HG02759 (cell line): ENCODE measurements around the gene MIA2.

Experiments
- ATAC-seq: cut with Tn5 transposase; IDR thresholded peaks from one replicate; pipeline ENCODE4 v1.9.1; 2021; ENCODE audit warnings: mild to moderate bottlenecking, moderate library complexity; ENCODE audit not compliant: unreplicated experiment

Gene MIA2

GRCh38 chr14:39376667-39377403, 143.1 kb downstream of the MIA2 start:
- ATAC-seq: no peak

GRCh38 chr14:39381366-39381765, 147.7 kb downstream of the MIA2 start:
- no peak for ATAC-seq

GRCh38 chr14:39382463-39382862, 148.7 kb downstream of the MIA2 start:
- ATAC-seq: no peak

DNA sequence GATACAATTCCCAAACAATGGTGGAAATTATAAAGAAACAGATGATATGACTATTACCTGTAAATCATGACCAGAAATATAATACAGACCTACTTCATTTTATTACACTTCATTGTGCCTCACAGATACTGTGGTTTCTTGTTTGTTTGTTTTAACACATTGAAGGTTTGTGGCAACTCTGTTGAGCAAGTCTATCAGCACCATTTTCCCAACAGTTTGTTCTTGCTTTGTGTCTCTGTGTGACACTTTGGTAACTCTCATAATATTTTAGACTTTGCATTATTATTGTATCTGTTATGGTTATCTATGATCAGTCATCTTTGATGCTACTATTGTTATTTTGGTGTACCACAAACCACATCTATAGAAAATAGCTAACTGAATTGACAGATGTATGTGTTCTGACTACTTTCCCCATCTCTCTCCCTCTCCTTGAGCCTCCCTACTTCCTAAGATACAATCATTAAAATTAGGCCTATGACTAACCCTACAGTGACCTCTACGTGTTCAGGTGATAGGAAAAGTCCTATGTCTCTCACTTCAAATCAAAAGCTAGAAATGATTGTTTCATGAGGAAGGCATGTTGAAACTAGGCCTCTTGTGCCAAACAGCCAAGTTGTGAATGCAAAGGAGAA, 149.4 kb downstream of the MIA2 start:
- peak; percentile 59 for ATAC-seq

DNA sequence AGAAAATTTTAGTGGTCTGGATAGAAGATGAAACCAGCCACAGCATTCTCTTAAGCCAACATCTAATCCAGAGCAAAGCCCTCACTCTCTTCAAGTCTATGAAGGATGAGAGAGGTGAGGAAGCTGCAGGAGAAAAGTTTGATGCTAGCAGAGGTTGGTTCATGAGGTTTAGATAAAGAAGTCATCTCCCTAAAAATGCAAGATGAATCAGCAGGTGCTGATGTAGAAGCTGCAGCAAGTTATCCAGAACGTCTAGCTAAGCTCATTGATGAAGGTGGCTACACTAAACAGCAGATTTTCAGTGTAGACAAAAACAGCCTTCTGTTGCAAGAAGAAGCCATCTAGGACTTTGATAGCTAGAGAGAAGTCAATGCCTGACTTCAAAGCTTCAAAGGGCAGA, 150.0 kb downstream of the MIA2 start:
- no peak for ATAC-seq

- ATAC-seq: no peak
These were observed 150.5 kb downstream of the MIA2 start for GRCh38 chr14:39384177-39384576.

- ATAC-seq: no peak
These were observed 159.6 kb downstream of the MIA2 start for GRCh38 chr14:39393289-39393688.

DNA sequence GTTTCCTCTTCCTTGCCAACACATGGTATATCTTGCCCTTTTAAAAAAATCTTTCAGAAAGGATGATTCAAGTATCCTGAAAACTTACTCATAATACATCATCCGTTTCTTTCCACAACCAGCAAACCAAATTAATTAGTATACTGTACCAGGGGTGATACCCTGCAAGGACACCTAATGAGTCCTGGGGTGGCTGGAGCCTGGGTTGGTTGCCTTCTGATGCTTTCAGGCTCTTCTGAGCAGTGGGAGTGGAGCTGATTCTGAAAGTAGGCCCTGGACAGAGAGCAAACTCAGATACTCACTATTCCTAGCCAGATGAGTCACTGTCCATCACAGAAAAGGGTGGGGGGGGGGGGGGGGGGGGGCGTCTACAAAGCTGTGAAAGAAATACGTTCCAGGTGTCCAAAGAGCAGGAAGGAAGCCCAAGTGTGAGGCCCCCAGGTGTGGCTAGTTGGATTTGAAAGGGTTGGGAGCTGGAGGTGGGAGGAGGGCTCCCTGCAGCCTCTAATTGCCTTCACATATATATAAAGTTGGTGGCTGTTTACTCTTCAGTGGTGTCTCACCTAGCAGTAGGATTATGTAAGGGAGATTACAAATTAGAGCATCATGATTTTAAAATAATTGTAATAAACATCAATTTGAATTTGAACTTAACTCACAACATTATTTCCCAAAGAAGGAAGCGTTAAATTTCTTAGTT, 162.0 kb downstream of the MIA2 start:
- ATAC-seq: no peak

- no peak for ATAC-seq
These were observed 162.7 kb downstream of the MIA2 start for GRCh38 chr14:39396448-39396847.

DNA sequence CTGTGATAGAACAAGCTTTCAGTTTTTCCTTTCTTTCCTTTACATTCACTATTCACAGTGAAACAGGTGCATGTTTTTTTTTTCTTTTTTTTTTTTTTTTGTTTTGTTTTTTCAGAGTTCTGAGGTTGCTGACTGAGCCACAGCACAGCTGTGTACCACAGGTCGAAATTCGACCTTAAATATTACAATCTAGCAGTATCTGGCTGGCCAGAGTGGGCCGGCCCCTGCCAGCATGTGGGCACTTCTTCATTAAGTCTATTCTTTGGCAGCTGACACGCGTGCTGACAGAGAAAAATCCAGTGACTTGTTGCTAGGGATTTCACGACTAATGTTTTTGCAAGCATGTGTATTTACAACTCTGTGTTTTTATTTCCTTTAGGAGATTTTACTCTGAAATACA, 164.7 kb downstream of the MIA2 start:
- no peak for ATAC-seq

DNA sequence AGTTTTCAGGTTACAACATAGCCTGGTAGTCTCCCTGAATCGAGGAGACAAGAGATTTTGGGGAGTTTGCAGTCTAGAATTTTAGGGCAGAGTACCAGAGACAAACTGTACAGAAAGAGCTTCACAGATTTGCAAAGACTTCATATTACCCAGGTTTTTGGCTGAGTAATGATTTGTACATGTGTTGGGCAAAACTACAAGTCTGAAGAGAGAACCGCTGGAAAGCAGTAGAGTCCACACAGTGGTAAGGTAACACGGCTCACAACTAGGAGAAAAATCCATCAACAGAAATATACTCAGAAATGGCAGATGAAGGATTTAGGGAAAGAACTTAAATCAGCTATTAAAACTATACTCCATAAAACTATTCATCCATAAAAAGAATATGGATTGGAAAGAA, 172.8 kb downstream of the MIA2 start:
- ATAC-seq: no peak

- no peak for ATAC-seq
These were observed 182.4 kb downstream of the MIA2 start for GRCh38 chr14:39416072-39416471.

DNA sequence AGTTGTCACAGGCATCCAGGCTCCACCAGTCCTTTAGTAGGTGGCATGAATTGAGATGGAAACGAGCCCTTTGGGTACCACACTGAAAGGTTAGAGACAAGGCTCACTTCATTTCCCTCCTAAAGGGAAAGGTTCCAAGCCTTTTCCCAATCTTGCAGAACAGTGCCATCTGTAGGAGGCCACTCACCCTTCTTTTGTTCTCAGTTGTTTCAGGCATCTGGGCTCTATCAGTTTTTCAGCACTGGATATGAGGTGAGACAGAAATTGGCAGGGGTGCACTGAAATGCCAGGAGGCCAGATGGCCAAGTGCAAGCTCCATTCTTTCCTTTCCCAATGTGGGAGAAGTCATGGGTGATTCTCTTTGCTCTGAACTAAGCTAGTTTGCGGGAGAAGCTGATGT, 183.3 kb downstream of the MIA2 start:
- no peak for ATAC-seq

DNA sequence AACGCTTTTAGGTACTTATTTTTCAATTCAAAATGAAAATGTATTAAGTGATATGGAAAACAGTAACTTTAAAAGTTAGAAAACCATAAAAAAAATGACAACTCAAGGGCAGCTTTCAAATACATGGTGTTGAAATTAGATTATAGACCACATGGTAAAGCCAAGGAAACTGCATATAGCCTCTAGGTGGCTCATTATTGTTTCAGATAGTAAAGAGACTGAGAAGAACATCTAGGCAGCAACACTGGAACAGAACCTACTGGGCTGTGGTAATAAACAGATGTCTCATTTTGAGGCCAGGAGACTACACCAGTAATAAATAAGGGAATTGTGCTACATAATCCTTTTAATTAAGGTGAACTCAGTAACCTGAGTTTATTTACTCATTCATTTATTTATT, 185.6 kb downstream of the MIA2 start:
- no peak for ATAC-seq

DNA sequence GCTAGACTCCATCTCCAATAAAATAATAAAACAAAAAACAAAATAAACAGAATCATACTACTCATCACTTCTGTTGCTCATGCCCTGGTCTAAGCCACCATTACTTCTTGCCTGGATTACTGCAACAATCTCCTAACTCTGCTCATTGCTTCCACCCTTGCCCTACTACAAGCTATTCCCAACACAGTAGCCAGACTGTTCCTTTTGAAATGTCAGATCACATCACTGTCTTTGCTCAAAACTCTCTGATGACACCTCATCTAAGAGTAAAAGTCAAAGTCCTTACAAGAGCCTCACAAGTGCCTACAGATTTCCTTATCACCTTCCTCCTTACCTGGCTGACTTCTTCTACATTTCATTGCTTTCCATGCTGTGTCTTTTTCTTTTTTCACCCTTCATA, 188.5 kb downstream of the MIA2 start:
- no peak for ATAC-seq

- ATAC-seq: no peak
These were observed 190.1 kb downstream of the MIA2 start for GRCh38 chr14:39423793-39424192.

DNA sequence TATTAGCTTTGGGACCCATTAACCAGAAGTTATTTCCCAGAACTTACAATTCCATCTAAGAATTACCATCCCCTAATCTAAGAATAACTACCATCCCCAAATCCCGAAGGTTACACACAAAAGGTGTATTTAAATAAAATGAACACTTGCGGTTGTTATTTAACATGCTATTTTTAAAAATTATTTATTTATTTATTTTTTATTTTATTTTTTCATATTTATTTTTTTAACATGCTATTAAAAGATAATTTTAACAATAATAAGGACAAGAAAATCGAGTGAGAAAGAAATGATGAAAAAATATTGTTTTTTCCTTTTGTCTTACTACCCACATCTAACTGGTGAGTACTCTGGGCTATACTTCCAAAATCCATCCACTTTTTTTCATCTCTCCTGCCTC, 192.2 kb downstream of the MIA2 start:
- no peak for ATAC-seq

- no peak for ATAC-seq
These were observed 192.9 kb downstream of the MIA2 start for GRCh38 chr14:39426605-39427004.

GRCh38 chr14:39428118-39428517, 194.4 kb downstream of the MIA2 start:
- no peak for ATAC-seq

DNA sequence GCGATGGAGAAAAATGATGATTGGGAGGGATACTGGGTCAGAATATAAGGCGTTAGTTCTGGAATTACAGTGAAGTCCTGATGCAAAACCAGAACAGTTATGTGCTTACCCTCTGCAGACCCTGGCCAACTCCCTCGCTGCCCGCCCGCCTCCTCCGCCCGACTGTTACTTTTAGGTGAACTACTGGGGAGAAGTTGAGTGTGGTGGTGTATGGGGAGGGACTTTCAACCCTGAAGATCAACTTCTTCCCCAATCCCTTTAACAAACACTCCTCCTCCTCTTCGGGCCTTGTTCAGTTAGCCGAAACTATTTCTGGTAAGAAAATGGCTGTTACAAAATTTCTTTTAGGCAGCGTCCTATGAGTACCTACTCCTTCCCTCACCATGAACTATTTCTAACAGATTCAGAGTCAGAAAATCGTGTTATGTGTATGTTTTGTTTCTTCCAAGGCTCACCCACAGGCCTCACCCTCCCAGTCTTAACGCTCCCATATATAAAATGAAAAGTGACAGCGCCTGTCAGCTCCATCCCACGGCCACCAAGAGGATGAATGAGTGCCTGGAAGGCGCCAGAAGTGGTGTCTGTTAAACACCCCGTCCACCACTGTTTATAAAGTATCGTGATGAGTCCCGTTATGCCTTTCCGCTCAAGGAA, 197.2 kb downstream of the MIA2 start:
- ATAC-seq: no peak

GRCh38 chr14:39431416-39432178, 197.9 kb downstream of the MIA2 start:
- peak; percentile 23 for ATAC-seq
